ENCODE data around the gene CHST1.

CHST1 gene

GRCh38 chr11:45624095-45624494, 41.3 kb downstream of the CHST1 start:
- Histone ChIP-seq H3K9ac (ENCODE audit: low read length) (no peak overlapping the region), H2BK120ac (ENCODE audit: insufficient read depth, low read length, poor library complexity) (no peak overlapping the region), H3K4me1 (ENCODE audit: control insufficient read depth in 1 of 2, insufficient read depth in 2 of 2, low read length in 2 of 2) (no peaks in the 10 kb centered on the region), H3K27ac (ENCODE audit: low read depth, low read length) (no peak overlapping the region), H3K79me1 (ENCODE audit: low read length) (no peaks in the 10 kb centered on the region), H2AK5ac (ENCODE audit: low read length) (no peak overlapping the region), H3K4ac (ENCODE audit: low read depth, low read length) (no peak overlapping the region), H3K9me3 (ENCODE audit: insufficient read depth, low read depth, low read length) (peaks cover 15% of the 10 kb centered on the region), H3K36me3 (ENCODE audit: control insufficient read depth in 1 of 2, insufficient read depth in 2 of 2, low read length in 2 of 2) (no peaks in the 10 kb centered on the region), H3K14ac (ENCODE audit: low read length) (no peak overlapping the region), H4K12ac (ENCODE audit: low read depth, low read length) (no peak overlapping the region), H2AFZ (ENCODE audit: insufficient read depth, low read length, poor library complexity) (no peak overlapping the region), H3K4me2 (ENCODE audit: low read length) (no peak overlapping the region), H3K18ac (ENCODE audit: low read length) (no peak overlapping the region), H4K8ac (ENCODE audit: low read depth, low read length) (no peak overlapping the region), H3K79me2 (ENCODE audit: control insufficient read depth, insufficient read depth, low read length, poor library complexity) (no peaks in the 10 kb centered on the region), H2BK5ac (ENCODE audit: low read depth, low read length, poor library complexity) (no peak overlapping the region), H3K23ac (ENCODE audit: low read length) (no peak overlapping the region), H4K91ac (ENCODE audit: low read depth, low read length) (no peak overlapping the region), H3K4me3 (ENCODE audit: low read depth, low read length) (no peak overlapping the region), H3K27me3 (ENCODE audit: insufficient read depth, low read length) (no peaks in the 10 kb centered on the region), H2BK12ac (ENCODE audit: low read length) (no peak overlapping the region)
- no CpG with 5 or more reads among the region's 2 CpGs for WGBS (ENCODE audit: extremely low coverage, insufficient coverage, insufficient read length)
- DNase-seq = no peak

- no peak overlapping the region for H3K4me2 ChIP-seq (ENCODE audit: low read length)
- no peak overlapping the region for H3K9ac ChIP-seq (ENCODE audit: low read length)
- H3K79me1 ChIP-seq (ENCODE audit: low read length) = no peaks in the 10 kb centered on the region
- peaks cover 16% of the 10 kb centered on the region for H3K9me3 ChIP-seq (ENCODE audit: insufficient read depth, low read depth, low read length)
- no peak overlapping the region for H2AFZ ChIP-seq (ENCODE audit: insufficient read depth, low read length, poor library complexity)
- no peak for DNase-seq
- H4K8ac ChIP-seq (ENCODE audit: low read depth, low read length) = no peak overlapping the region
- no peak overlapping the region for H3K4me3 ChIP-seq (ENCODE audit: low read depth, low read length)
- H3K4me1 ChIP-seq (ENCODE audit: control insufficient read depth in 1 of 2, insufficient read depth in 2 of 2, low read length in 2 of 2) = no peaks in the 10 kb centered on the region
- no peak overlapping the region for H3K4ac ChIP-seq (ENCODE audit: low read depth, low read length)
- no peak overlapping the region for H3K18ac ChIP-seq (ENCODE audit: low read length)
- no peak overlapping the region for H2BK12ac ChIP-seq (ENCODE audit: low read length)
- H3K27ac ChIP-seq (ENCODE audit: low read depth, low read length) = no peak overlapping the region
- no peak overlapping the region for H2BK120ac ChIP-seq (ENCODE audit: insufficient read depth, low read length, poor library complexity)
- WGBS (ENCODE audit: extremely low coverage, insufficient coverage, insufficient read length) = no CpG with 5 or more reads among the region's 2 CpGs
- no peaks in the 10 kb centered on the region for H3K27me3 ChIP-seq (ENCODE audit: insufficient read depth, low read length)
- H3K14ac ChIP-seq (ENCODE audit: low read length) = no peak overlapping the region
- H2AK5ac ChIP-seq (ENCODE audit: low read length) = no peak overlapping the region
- H3K36me3 ChIP-seq (ENCODE audit: control insufficient read depth in 1 of 2, insufficient read depth in 2 of 2, low read length in 2 of 2) = no peaks in the 10 kb centered on the region
- no peak overlapping the region for H4K91ac ChIP-seq (ENCODE audit: low read depth, low read length)
- no peak overlapping the region for H2BK5ac ChIP-seq (ENCODE audit: low read depth, low read length, poor library complexity)
- no peaks in the 10 kb centered on the region for H3K79me2 ChIP-seq (ENCODE audit: control insufficient read depth, insufficient read depth, low read length, poor library complexity)
- H3K23ac ChIP-seq (ENCODE audit: low read length) = no peak overlapping the region
- no peak overlapping the region for H4K12ac ChIP-seq (ENCODE audit: low read depth, low read length)
Observed at GRCh38 chr11:45622861-45623260, 42.6 kb downstream of the CHST1 start.

GRCh38 chr11:45622283-45622682, 43.1 kb downstream of the CHST1 start:
- no peak overlapping the region for H2BK120ac ChIP-seq (ENCODE audit: insufficient read depth, low read length, poor library complexity)
- no peak overlapping the region for H4K91ac ChIP-seq (ENCODE audit: low read depth, low read length)
- no peak overlapping the region for H3K18ac ChIP-seq (ENCODE audit: low read length)
- no peak overlapping the region for H3K4me3 ChIP-seq (ENCODE audit: low read depth, low read length)
- H2AFZ ChIP-seq (ENCODE audit: insufficient read depth, low read length, poor library complexity) = no peak overlapping the region
- no peaks in the 10 kb centered on the region for H3K36me3 ChIP-seq (ENCODE audit: control insufficient read depth in 1 of 2, insufficient read depth in 2 of 2, low read length in 2 of 2)
- WGBS (ENCODE audit: extremely low coverage, insufficient coverage, insufficient read length) = no CpG with 5 or more reads among the region's 2 CpGs
- no peaks in the 10 kb centered on the region for H3K27me3 ChIP-seq (ENCODE audit: insufficient read depth, low read length)
- H4K12ac ChIP-seq (ENCODE audit: low read depth, low read length) = no peak overlapping the region
- no peaks in the 10 kb centered on the region for H3K79me1 ChIP-seq (ENCODE audit: low read length)
- H4K8ac ChIP-seq (ENCODE audit: low read depth, low read length) = no peak overlapping the region
- no peak overlapping the region for H3K27ac ChIP-seq (ENCODE audit: low read depth, low read length)
- no peak overlapping the region for H3K4ac ChIP-seq (ENCODE audit: low read depth, low read length)
- no peaks in the 10 kb centered on the region for H3K79me2 ChIP-seq (ENCODE audit: control insufficient read depth, insufficient read depth, low read length, poor library complexity)
- no peak overlapping the region for H2BK12ac ChIP-seq (ENCODE audit: low read length)
- no peak overlapping the region for H3K4me2 ChIP-seq (ENCODE audit: low read length)
- no peak overlapping the region for H3K23ac ChIP-seq (ENCODE audit: low read length)
- no peak overlapping the region for H3K9ac ChIP-seq (ENCODE audit: low read length)
- peaks cover 12% of the 10 kb centered on the region for H3K9me3 ChIP-seq (ENCODE audit: insufficient read depth, low read depth, low read length)
- H2BK5ac ChIP-seq (ENCODE audit: low read depth, low read length, poor library complexity) = no peak overlapping the region
- no peaks in the 10 kb centered on the region for H3K4me1 ChIP-seq (ENCODE audit: control insufficient read depth in 1 of 2, insufficient read depth in 2 of 2, low read length in 2 of 2)
- no peak overlapping the region for H2AK5ac ChIP-seq (ENCODE audit: low read length)
- H3K14ac ChIP-seq (ENCODE audit: low read length) = no peak overlapping the region
- no peak for DNase-seq

- Histone ChIP-seq H3K4me2 (ENCODE audit: low read length) (no peak overlapping the region), H4K12ac (ENCODE audit: low read depth, low read length) (no peak overlapping the region), H3K4me3 (ENCODE audit: low read depth, low read length) (no peak overlapping the region), H3K27me3 (ENCODE audit: insufficient read depth, low read length) (no peaks in the 10 kb centered on the region), H3K9ac (ENCODE audit: low read length) (no peak overlapping the region), H4K91ac (ENCODE audit: low read depth, low read length) (no peak overlapping the region), H3K9me3 (ENCODE audit: insufficient read depth, low read depth, low read length) (peaks cover 12% of the 10 kb centered on the region), H3K18ac (ENCODE audit: low read length) (no peak overlapping the region), H2BK5ac (ENCODE audit: low read depth, low read length, poor library complexity) (no peak overlapping the region), H3K79me1 (ENCODE audit: low read length) (no peaks in the 10 kb centered on the region), H3K36me3 (ENCODE audit: control insufficient read depth in 1 of 2, insufficient read depth in 2 of 2, low read length in 2 of 2) (no peaks in the 10 kb centered on the region), H3K4ac (ENCODE audit: low read depth, low read length) (no peak overlapping the region), H3K79me2 (ENCODE audit: control insufficient read depth, insufficient read depth, low read length, poor library complexity) (no peaks in the 10 kb centered on the region), H3K27ac (ENCODE audit: low read depth, low read length) (no peak overlapping the region), H2AK5ac (ENCODE audit: low read length) (no peak overlapping the region), H2AFZ (ENCODE audit: insufficient read depth, low read length, poor library complexity) (no peak overlapping the region), H2BK12ac (ENCODE audit: low read length) (no peak overlapping the region), H3K4me1 (ENCODE audit: control insufficient read depth in 1 of 2, insufficient read depth in 2 of 2, low read length in 2 of 2) (no peaks in the 10 kb centered on the region), H3K23ac (ENCODE audit: low read length) (no peak overlapping the region), H3K14ac (ENCODE audit: low read length) (no peak overlapping the region), H2BK120ac (ENCODE audit: insufficient read depth, low read length, poor library complexity) (no peak overlapping the region), H4K8ac (ENCODE audit: low read depth, low read length) (no peak overlapping the region)
- no CpG with 5 or more reads among the region's 1 CpG for WGBS (ENCODE audit: extremely low coverage, insufficient coverage, insufficient read length)
- DNase-seq = no peak
Observed at GRCh38 chr11:45621588-45621987, 43.8 kb downstream of the CHST1 start.
